OCI-LY7 (cell line): ENCODE data around the gene IZUMO4.

Source experiments
- CTCF ChIP-seq: fragments of 200-600 bp; sonication (generic); conservative IDR thresholded peaks from 2 replicates; pipeline ENCODE4 v1.5.1; 2014; ENCODE audit warnings: mild to moderate bottlenecking, antibody characterized with exemption, low read length, moderate library complexity, mixed read lengths
- EZH2phosphoT487 ChIP-seq: fragments of 200-600 bp; sonication (generic); IDR thresholded peaks from 2 replicates; pipeline ENCODE4 v1.6.1; 2018; ENCODE audit warnings: low read depth, borderline replicate concordance, mild to moderate bottlenecking, mixed run types, antibody characterized with exemption, low read length, moderate library complexity, mixed read lengths

- no peak for TF ChIP-seq CTCF
- no peak for TF ChIP-seq EZH2phosphoT487
These were observed 40.1 kb downstream of the IZUMO4 start for GRCh38 chr19:2136796-2137195.
